Gastroesophageal sphincter (tissue), 4 donors: ENCODE measurements around the gene ONECUT2. TPM values are rescaled to one million over a fixed set of nuclear protein-coding genes. Genes with fewer than 3 reads are reported as not detected.

Source experiments
- ATAC-seq: fragments of 150-250 bp; one replicate; pipeline ENCODE4 v1.9.1; 2016; ENCODE audit warnings: mild to moderate bottlenecking, moderate library complexity
- H3K27ac ChIP-seq, 4 donors: fragments of 200-600 bp; sonication (generic) in 3 of 4; 1 replicate in 3 of 4; 2 replicates in 1 of 4; pipeline ENCODE4 v1.5.1; 2016 to 2019
- H3K27me3 ChIP-seq: fragments of 200-600 bp; sonication (generic); one replicate; pipeline ENCODE4 v1.5.1; 2019
- H3K36me3 ChIP-seq, 2 donors: fragments of 200-600 bp; sonication (generic); one replicate each; pipeline ENCODE4 v1.5.1; 2019; ENCODE audit warnings: control low read depth in 1 of 2
- H3K4me1 ChIP-seq, 3 donors: fragments of 200-600 bp; sonication (generic); 1 replicate in 2 of 3; 2 replicates in 1 of 3; pipeline ENCODE4 v1.5.1; 2016 to 2019; ENCODE audit warnings: control low read depth in 2 of 3
- H3K4me3 ChIP-seq, 2 donors: fragments of 200-600 bp; sonication (generic); one replicate each; pipeline ENCODE4 v1.5.1; 2019; ENCODE audit warnings: mild to moderate bottlenecking in 1 of 2, moderate library complexity in 1 of 2
- H3K9me3 ChIP-seq, 3 donors: fragments of 200-600 bp; sonication (generic); one replicate each; pipeline ENCODE4 v1.5.1; 2017 to 2019; ENCODE audit warnings: control low read depth in 2 of 3
- EP300 ChIP-seq: sonication (generic); formaldehyde crosslinking; IDR thresholded peaks from one replicate; pipeline ENCODE4 v1.6.1; 2017; ENCODE audit warnings: antibody characterized with exemption, mild to moderate bottlenecking
- POLR2A ChIP-seq, 2 donors: fragments of 450-650 bp; IDR thresholded peaks; one replicate each; pipeline ENCODE4 v1.6.1; 2017; ENCODE audit warnings: antibody characterized with exemption in 2 of 2, mild to moderate bottlenecking in 2 of 2, moderate library complexity in 1 of 2
- POLR2AphosphoS5 ChIP-seq: sonication (generic); formaldehyde crosslinking; IDR thresholded peaks from one replicate; pipeline ENCODE4 v1.6.1; 2017; ENCODE audit warnings: antibody characterized with exemption
- WGBS, 2 donors: methylation state at CpG; one replicate each; pipeline ENCODE4 v1.1.5; 2018; ENCODE audit warnings: low coverage in 1 of 2; 5-methylcytosine and 5-hydroxymethylcytosine counted together
- total RNA-seq, 4 donors: library from RNA; depleted of rRNA; stranded (reverse); fragments of >200 nt; gene quantifications; one replicate each; pipeline ENCODE4 v1.1.0, GENCODE V29; 2016
- TF ChIP-seq, protein P1 (sequence below), 4 experiments: fragments of 200-600 bp in 2 of 4; fragments of 450-650 bp in 2 of 4; sonication (generic) in 1 of 4; IDR thresholded peaks; one replicate each; pipeline ENCODE4 v1.5.1; 2017 to 2019; ENCODE audit warnings: antibody characterized with exemption in 4 of 4, mild to moderate bottlenecking in 2 of 4, moderate library complexity in 2 of 4

ONECUT2 gene
- total RNA-seq, 4 donors from 2014 or later, result under 0.01 to 0.23 (median 0.06) TPM

DNA sequence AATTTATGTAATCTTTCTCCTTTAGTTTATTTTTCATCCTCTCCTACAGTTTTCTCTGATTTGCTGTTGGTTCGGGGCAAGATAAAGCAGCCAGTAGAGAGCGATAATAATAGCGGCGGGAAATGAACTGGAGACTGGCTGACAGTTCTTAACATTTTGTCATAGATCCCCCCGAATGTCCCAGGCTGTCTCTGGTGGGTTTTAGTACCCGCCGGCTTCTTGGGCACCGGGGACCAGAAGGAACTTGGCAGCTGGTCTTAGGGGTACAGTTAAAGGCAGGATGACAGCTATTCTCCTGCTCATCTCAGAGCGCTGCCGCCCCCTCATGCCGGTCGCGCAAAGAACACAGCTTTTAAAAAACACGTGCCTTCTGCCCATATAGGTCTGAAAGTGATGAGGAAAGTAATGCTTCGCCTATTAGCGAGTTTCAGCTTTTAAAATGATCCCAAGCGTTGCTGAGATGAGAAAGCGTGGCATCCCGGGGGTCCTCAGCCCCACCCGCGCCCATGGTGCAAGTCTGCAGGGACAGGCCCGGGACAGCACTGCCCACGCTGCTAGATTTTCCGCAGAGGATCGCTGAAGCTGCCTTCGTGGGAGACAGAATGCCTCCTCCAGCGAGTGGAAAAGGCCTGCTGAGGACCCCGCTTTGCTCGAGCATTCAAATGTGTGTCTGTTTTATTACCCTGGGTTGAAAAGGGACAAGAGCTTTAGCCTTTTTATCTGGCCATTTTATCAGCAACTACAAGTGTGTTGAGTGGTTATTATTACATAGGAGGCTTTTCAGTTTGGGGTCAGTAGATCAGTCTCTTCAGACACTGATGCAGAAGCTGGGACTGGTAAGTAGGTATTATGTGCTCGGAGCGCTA is 3.8 kb downstream of the ONECUT2 start:
- no peak overlapping the region for H3K4me3 ChIP-seq
- no peak for ATAC-seq
- TF ChIP-seq POLR2A (IDR thresholded peaks at IDR 0.05), result no peak
- H3K9me3 ChIP-seq, result no peaks in the 10 kb centered on the region
- whole genome bisulfite sequencing, 2 donors, result 1 to 4% methylated on average over 12 to 15 of the region's 31 CpGs
- H3K27ac ChIP-seq, result no peak overlapping the region
- no peaks in the 10 kb centered on the region for H3K36me3 ChIP-seq
- peaks cover 2 to 74% (median 49%) of the 10 kb centered on the region in 3 donors for H3K4me1 ChIP-seq
- H3K27me3 ChIP-seq, result peaks cover 100% of the 10 kb centered on the region

DNA sequence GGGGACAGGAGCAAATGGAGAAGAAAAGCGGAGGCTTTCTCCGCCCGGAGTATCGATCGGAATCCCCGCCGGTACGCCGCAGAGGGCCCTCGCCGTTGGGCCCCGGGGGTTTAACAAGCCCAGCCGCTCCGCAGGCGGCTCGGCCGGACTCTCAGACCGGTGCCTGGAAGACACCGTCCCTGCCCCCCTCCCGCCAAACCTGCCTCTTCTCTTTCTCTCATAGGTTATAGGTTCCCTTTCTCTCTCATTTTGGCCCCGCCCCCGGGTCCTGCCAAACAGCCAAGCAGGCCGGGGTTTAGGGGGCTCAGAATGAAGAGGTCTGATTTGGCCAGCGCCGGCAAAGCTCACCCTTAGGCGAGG is 4.4 kb downstream of the ONECUT2 start:
- Histone ChIP-seq H3K4me3 (no peak overlapping the region), H3K36me3 (no peaks in the 10 kb centered on the region), H3K27me3 (peaks cover 100% of the 10 kb centered on the region), H3K9me3 (no peaks in the 10 kb centered on the region), H3K4me1 (peaks cover 2 to 68% (median 46%) of the 10 kb centered on the region in 3 donors), H3K27ac (no peak overlapping the region)
- TF ChIP-seq EP300 (no peak), POLR2AphosphoS5 (no peak), POLR2A (IDR thresholded peaks at IDR 0.05) (no peak)
- TF ChIP-seq, protein P1, sequence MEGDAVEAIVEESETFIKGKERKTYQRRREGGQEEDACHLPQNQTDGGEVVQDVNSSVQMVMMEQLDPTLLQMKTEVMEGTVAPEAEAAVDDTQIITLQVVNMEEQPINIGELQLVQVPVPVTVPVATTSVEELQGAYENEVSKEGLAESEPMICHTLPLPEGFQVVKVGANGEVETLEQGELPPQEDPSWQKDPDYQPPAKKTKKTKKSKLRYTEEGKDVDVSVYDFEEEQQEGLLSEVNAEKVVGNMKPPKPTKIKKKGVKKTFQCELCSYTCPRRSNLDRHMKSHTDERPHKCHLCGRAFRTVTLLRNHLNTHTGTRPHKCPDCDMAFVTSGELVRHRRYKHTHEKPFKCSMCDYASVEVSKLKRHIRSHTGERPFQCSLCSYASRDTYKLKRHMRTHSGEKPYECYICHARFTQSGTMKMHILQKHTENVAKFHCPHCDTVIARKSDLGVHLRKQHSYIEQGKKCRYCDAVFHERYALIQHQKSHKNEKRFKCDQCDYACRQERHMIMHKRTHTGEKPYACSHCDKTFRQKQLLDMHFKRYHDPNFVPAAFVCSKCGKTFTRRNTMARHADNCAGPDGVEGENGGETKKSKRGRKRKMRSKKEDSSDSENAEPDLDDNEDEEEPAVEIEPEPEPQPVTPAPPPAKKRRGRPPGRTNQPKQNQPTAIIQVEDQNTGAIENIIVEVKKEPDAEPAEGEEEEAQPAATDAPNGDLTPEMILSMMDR (IDR thresholded peaks at IDR 0.05), result no peak
- no peak for ATAC-seq
- 0% methylated on average over 2 to 3 of the region's 26 CpGs for WGBS, 2 donors

DNA sequence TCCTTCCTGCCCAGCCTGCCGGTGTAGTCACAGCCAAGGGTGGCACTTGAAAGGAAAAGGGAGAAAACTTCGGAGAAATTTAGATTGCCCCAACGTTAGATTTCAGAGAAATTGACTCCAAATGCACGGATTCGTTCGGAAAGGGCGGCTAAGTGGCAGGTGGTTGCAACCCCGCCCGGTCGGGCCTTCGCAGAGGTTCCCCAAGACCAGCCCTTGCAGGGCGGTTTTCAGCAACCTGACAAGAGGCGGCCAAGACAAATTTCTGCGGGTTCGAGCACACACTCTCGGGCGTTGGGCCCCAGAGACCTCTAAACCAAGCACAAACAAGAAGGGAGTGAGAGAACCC is 4.8 kb downstream of the ONECUT2 start:
- TF ChIP-seq POLR2AphosphoS5 (no peak), POLR2A (IDR thresholded peaks at IDR 0.05) (no peak), EP300 (no peak)
- TF ChIP-seq, protein P1 (IDR thresholded peaks at IDR 0.05), result no peak
- Histone ChIP-seq H3K27ac (no peak overlapping the region), H3K4me1 (peaks cover 2 to 64% (median 43%) of the 10 kb centered on the region in 3 donors), H3K4me3 (no peak overlapping the region), H3K27me3 (peaks cover 100% of the 10 kb centered on the region), H3K9me3 (no peaks in the 10 kb centered on the region), H3K36me3 (no peaks in the 10 kb centered on the region)
- WGBS, 2 donors, result 0 to 4% methylated on average over 5 to 11 of the region's 17 CpGs
- ATAC-seq, result no peak

DNA sequence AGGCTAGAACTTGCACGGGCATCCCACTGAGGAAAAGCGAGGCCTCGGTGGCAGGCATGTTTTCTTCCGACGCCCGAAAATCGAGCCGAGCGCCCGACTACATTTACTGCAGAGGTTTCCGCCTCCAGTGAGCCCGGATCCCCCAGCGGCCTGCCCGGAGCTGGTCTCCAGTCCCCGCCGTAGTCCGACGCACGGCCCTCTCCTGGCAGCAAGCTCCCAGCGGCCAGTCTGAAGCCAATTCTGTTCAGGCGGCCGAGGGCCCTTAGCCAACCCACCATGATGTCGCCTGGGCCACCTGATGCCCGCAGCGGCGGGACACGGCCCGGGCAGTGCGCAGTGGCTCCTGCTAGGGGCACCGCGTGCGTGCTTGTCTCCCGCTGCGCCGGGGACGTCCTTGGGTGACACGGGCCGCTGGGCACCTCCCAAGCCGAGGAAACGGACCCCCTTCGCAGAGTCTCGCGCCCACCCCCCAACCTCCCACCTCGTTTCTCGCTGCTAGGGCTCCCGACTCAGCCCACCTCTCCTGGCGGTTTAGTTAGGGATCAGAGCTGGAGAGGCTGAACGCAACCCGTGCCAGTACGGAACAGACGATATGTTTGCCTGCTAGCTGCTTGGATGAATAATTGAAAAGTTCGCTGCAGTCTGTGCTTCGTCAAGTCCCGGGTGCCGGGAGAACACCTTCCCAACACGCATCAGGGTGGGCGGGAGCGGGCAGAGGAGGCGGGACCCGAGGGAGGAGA is 5.3 kb downstream of the ONECUT2 start:
- peaks cover 2 to 60% (median 40%) of the 10 kb centered on the region in 3 donors for H3K4me1 ChIP-seq
- WGBS, 2 donors, result 0% methylated on average over 11 of the region's 60 CpGs; no CpG with 5 or more reads in 1 of the 2 donors
- H3K27me3 ChIP-seq, result peaks cover 99% of the 10 kb centered on the region
- no peaks in the 10 kb centered on the region for H3K36me3 ChIP-seq
- no peak overlapping the region for H3K27ac ChIP-seq
- no peak for ATAC-seq
- no peaks in the 10 kb centered on the region for H3K9me3 ChIP-seq
- TF ChIP-seq POLR2AphosphoS5 (no peak), POLR2A (IDR thresholded peaks at IDR 0.05) (no peak), EP300 (no peak)
- TF ChIP-seq, protein P1 (IDR thresholded peaks at IDR 0.05), result no peak
- H3K4me3 ChIP-seq, result no peak overlapping the region

DNA sequence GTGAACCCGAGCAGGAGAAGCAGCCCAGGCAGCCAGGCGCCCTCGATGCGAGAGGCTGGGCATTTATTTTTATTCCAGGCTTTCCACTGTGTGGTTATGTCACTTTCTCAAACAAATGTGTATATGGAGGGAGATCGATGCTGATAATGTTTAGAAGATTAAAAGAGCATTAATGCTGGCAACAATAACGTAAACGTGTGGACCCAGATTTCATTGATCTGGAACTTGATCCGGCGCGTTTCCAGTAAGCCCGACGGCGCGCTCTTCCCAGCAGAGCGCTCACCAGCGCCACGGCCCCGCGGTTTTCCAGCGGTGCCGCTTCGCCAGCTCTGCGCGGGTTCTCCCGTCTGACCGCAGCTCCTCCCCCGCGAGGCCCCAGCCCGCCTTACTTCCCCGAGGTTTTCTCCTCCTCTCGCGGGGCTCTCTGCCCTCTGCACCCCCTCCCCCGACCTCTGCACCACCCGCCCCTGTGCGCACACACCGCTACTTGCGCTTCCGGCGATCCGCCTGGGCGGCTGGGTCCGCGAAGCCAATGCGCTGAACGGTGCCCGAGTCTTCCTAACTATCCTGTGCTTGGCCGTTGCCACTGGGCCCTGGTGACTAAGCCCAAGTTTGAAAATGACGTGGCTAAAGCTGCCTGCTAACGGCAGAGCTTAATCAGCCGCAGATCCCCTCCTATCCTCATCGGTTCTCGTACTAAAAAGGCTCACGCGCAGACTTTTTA is 6.1 kb downstream of the ONECUT2 start:
- no peaks in the 10 kb centered on the region for H3K36me3 ChIP-seq
- H3K27me3 ChIP-seq, result peaks cover 99% of the 10 kb centered on the region
- TF ChIP-seq POLR2A (IDR thresholded peaks at IDR 0.05) (no peak), POLR2AphosphoS5 (no peak), EP300 (no peak)
- TF ChIP-seq, protein P1 (IDR thresholded peaks at IDR 0.05), result no peak
- no peak for ATAC-seq
- no peak overlapping the region for H3K4me3 ChIP-seq
- peaks cover 2 to 55% (median 36%) of the 10 kb centered on the region in 3 donors for H3K4me1 ChIP-seq
- no peak overlapping the region for H3K27ac ChIP-seq
- 2% methylated on average over 24 to 25 of the region's 54 CpGs for WGBS, 2 donors
- H3K9me3 ChIP-seq, result no peaks in the 10 kb centered on the region
